HPDE6-E6E7 (cell line): ENCODE measurements around the gene PATL1.
A peak's percentile ranks its signal among the peaks of the same experiment; 100 is the strongest.

ENCODE experiments used
- DNase-seq: peaks from one replicate; pipeline ENCODE4 v3.0.0; 2011; ENCODE audit warnings: missing footprints; ENCODE audit errors: extremely low spot score

PATL1 gene

GRCh38 chr11:59615637-59616395 lies 53.0 kb downstream of the PATL1 start, which contains the start of gene OSBP:
TSS of gene OSBP (minus strand) at chr11:59615774. CDS start at chr11:59615664, 110 bp downstream.
- peak; percentile 98 for DNase-seq

- DNase-seq: peak; percentile 40
Observed at GRCh38 chr11:59615120-59615636, 53.7 kb downstream of the PATL1 start.

- DNase-seq: no peak
Observed at GRCh38 chr11:59614277-59615119, 54.3 kb downstream of the PATL1 start.

- DNase-seq: no peak
Observed at GRCh38 chr11:59611570-59612565, 57.0 kb downstream of the PATL1 start.

GRCh38 chr11:59610289-59610688 lies 58.5 kb downstream of the PATL1 start:
- no peak for DNase-seq

- no peak for DNase-seq
Observed at GRCh38 chr11:59607703-59608454, 61.0 kb downstream of the PATL1 start.

- no peak for DNase-seq
Observed at GRCh38 chr11:59602432-59602831, 66.4 kb downstream of the PATL1 start.

GRCh38 chr11:59601788-59602187 lies 67.0 kb downstream of the PATL1 start:
- no peak for DNase-seq

- no peak for DNase-seq
Observed at GRCh38 chr11:59600636-59601035, 68.2 kb downstream of the PATL1 start.

GRCh38 chr11:59600234-59600633 lies 68.6 kb downstream of the PATL1 start:
- DNase-seq: no peak

GRCh38 chr11:59598961-59599360 lies 69.9 kb downstream of the PATL1 start:
- no peak for DNase-seq
